Esophagus squamous epithelium (tissue), 4 donors: ENCODE results near the gene ACSF3.

Experiments used
- CTCF ChIP-seq, 6 experiments: fragments of 450-650 bp in 4 of 6; fragments of 200-600 bp in 2 of 6; sonication (generic) in 2 of 6; IDR thresholded peaks; one replicate each; pipeline ENCODE4 v1.5.1; 2016 to 2019; ENCODE audit warnings: antibody characterized with exemption in 6 of 6, mild to moderate bottlenecking in 4 of 6, moderate library complexity in 4 of 6
- POLR2A ChIP-seq, 4 donors: fragments of 450-650 bp; IDR thresholded peaks; one replicate each; pipeline ENCODE4 v1.6.1; 2017; ENCODE audit warnings: antibody characterized with exemption in 4 of 4, mild to moderate bottlenecking in 4 of 4, moderate library complexity in 3 of 4

- TF ChIP-seq CTCF (IDR thresholded peaks at IDR 0.05) (no peak), POLR2A (IDR thresholded peaks at IDR 0.05) (no peak)
Measured at GRCh38 chr16:89048871-89049422, 44.7 kb upstream of the ACSF3 start.
